D721Med (cell line): ENCODE results near the gene TENM4.
A peak's percentile ranks its signal among the peaks of the same experiment; 100 is the strongest.

Experiments
- DNase-seq: peaks from one replicate; pipeline ENCODE4 v3.0.0; 2011; ENCODE audit warnings: low spot score; ENCODE audit not compliant: insufficient read length
- FAIRE-seq: peaks from 2 replicates; lab custom pipeline; 2011; peaks lifted over from hg19 to GRCh38; lab: Jason Lieb, UNC
- CTCF ChIP-seq: IDR thresholded peaks from 2 replicates; pipeline ENCODE4 v1.5.1; 2012; ENCODE audit warnings: mild to moderate bottlenecking, control low read depth; ENCODE audit not compliant: insufficient read depth; ENCODE audit errors: missing control alignments

TENM4 gene

GRCh38 chr11:78860720-78861422 is 580.0 kb downstream of the TENM4 start:
- FAIRE-seq = peak; percentile 41
- no peak for DNase-seq
- no peak for TF ChIP-seq CTCF

- DNase-seq (no peak), FAIRE-seq (no peak)
- no peak for TF ChIP-seq CTCF
These were observed 583.1 kb downstream of the TENM4 start for GRCh38 chr11:78857688-78858087.

GRCh38 chr11:78856211-78856610 is 584.6 kb downstream of the TENM4 start:
- no peak for TF ChIP-seq CTCF
- DNase-seq (no peak), FAIRE-seq (no peak)

- DNase-seq (no peak), FAIRE-seq (no peak)
- TF ChIP-seq CTCF = no peak
These were observed 585.7 kb downstream of the TENM4 start for GRCh38 chr11:78855116-78855515.

- FAIRE-seq = no peak
- no peak for TF ChIP-seq CTCF
These were observed 587.3 kb downstream of the TENM4 start for GRCh38 chr11:78853521-78853920.

GRCh38 chr11:78851878-78852586 is 588.8 kb downstream of the TENM4 start:
- DNase-seq (no peak), FAIRE-seq (no peak)
- TF ChIP-seq CTCF = no peak

More at GRCh38 chr11:78853521-78853920, 587.3 kb downstream of the TENM4 start:
- no peak for DNase-seq

- FAIRE-seq (no peak), DNase-seq (no peak)
- no peak for TF ChIP-seq CTCF
These were observed 590.8 kb downstream of the TENM4 start for GRCh38 chr11:78850078-78850477.
